RWPE1 (cell line): ENCODE results near the gene TRAK2.
"Not testable (repeated sequence)": the region's sequence is repeated elsewhere in the genome, so short reads cannot be mapped to it uniquely, and the experiment has no call there.

ENCODE experiments used
- CTCF ChIA-PET: fragments of 350-600 bp; sonication (Branson Sonifier 250); formaldehyde crosslinking; extraction: SDS; loops from one replicate; lab custom pipeline; 2021; lab: Yijun Ruan, JAX
- POLR2A ChIA-PET: fragments of 400-600 bp; formaldehyde crosslinking; extraction: SDS; loops from one replicate; lab custom pipeline; 2020; ENCODE audit warnings: antibody characterized with exemption; ENCODE audit not compliant: low non-redundant PET; lab: Yijun Ruan, JAX
- DNase-seq: peaks from one replicate; pipeline ENCODE4 v3.0.0; 2012; ENCODE audit warnings: low spot score
- H3K27ac ChIP-seq: fragments of 450-650 bp; 2 replicates; pipeline ENCODE4 v1.5.1; 2017
- TF ChIP-seq, protein P1 (sequence below): fragments of 450-650 bp; conservative IDR thresholded peaks from 2 replicates; pipeline ENCODE4 v1.5.1; 2017; ENCODE audit warnings: low read depth, mild to moderate bottlenecking

The TRAK2 gene

DNA sequence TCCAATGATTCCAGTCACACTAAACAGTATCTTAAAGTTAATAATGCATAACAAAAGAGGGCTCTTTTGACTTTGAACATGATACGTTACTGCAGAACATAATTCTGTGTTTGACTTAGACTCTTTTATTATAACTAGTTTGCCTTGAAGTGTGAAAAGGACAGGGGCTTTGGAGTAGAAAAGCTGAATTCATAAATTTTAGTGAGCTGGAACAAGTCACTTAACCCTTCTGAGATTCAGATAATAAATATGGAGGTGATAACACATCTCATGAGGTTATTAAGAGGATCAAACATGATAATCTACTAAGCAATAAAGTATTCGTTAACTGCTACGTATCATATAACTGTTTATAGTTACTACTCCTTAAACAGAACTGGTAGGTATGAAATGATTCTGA, 49.4 kb downstream of the TRAK2 start:
- no peak overlapping the region for H3K27ac ChIP-seq
- POLR2A ChIA-PET = no interaction called here
- TF ChIP-seq, protein P1, sequence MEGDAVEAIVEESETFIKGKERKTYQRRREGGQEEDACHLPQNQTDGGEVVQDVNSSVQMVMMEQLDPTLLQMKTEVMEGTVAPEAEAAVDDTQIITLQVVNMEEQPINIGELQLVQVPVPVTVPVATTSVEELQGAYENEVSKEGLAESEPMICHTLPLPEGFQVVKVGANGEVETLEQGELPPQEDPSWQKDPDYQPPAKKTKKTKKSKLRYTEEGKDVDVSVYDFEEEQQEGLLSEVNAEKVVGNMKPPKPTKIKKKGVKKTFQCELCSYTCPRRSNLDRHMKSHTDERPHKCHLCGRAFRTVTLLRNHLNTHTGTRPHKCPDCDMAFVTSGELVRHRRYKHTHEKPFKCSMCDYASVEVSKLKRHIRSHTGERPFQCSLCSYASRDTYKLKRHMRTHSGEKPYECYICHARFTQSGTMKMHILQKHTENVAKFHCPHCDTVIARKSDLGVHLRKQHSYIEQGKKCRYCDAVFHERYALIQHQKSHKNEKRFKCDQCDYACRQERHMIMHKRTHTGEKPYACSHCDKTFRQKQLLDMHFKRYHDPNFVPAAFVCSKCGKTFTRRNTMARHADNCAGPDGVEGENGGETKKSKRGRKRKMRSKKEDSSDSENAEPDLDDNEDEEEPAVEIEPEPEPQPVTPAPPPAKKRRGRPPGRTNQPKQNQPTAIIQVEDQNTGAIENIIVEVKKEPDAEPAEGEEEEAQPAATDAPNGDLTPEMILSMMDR = no peak
- CTCF ChIA-PET = interaction anchor here (0.6 to 0.7 kb wide), 2 partner anchors 8 to 867 kb away, joined by 3 to 4 read pairs; no protein-coding TSS in a partner anchor
- no peak for DNase-seq

DNA sequence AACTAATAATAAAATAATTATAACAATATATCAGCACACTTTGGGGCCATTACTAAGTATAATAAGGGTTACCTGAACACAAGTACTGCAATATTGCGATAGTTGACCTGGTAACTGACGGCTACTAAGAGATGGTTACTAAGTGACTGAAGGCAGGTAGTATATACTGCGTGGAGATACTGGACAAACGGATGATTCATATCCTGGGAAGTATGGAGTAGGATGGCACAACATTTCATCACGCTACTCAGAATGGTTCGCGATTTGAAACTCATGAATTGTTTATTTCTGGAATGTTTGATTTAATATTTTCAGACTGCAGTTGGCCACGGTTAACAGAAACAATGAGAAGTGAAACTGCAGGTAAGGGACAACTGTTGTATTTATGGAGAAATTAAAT, 54.7 kb downstream of the TRAK2 start:
- POLR2A ChIA-PET = no interaction called here
- CTCF ChIA-PET = no interaction called here

DNA sequence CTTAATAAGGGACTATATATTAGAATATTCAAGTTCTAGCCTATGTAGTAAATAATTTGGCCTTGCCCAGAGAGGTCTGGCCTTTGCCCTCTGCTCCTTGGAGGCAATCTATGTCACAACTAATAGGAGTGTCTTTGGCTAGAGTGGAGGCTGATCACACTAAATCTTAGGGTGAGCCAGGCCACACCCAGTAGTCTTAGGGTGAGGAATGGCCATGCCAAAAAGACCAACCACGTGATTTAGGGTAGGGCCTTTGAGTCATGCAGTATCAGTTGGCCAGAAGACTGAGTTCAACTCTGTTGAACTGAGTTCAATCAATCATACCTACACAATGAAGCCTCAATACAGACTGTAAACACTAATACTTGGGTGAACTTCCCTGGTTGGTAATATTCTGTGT, 68.1 kb downstream of the TRAK2 start:
- TF ChIP-seq, protein P1 = no peak
- CTCF ChIA-PET = no interaction called here
- peak; percentile 60 for DNase-seq
- H3K27ac ChIP-seq = no peak overlapping the region
- POLR2A ChIA-PET = no interaction called here

More for the DNA sequence above, 54.7 kb downstream of the TRAK2 start:
- TF ChIP-seq, protein P1 = no peak
- DNase-seq = peak; percentile 70
- no peak overlapping the region for H3K27ac ChIP-seq

DNA sequence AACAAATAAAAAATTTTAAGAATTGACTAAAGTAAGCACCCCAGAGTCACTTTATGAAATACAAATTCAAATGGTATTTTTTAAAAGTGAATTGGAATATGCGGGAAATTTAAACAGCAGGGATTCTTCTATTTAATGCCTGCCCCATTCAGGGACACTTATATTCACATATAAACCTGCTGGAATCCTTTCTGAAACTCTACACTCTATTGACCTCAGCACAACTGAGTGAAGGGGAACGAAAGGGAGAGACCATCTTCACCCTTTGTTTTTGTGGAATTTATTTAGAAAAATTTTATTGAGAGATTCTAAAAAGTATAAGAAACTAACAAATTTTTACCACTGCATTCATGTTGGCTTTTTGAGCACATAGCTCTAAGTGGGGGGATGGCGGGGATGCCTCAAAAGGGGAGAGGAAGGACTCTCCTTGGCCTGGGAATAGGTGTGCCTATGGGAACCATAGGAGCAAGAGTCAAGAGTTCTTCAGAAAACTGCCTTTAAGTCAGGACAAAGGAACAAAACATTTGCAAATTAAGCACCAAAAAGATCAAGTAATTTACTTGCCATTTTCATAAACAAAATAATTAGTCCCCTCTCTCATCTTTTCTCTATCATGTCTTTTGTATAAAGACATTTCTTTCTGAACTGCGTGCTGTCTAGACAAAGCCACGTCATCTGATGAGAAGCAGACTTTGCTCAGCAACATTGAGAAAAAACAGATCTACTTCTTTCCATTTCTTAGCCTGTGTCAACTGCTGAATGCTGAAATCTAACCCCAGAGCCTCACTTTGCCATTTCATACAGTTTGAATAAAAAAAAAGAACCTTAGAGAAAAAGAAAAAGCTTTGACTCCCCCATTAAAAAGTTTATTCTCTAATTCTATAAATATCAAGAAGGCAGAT, 72.5 kb downstream of the TRAK2 start:
- POLR2A ChIA-PET = no interaction called here
- CTCF ChIA-PET = no interaction called here
- no peak for DNase-seq
- TF ChIP-seq, protein P1 = no peak
- H3K27ac ChIP-seq = no peak overlapping the region

DNA sequence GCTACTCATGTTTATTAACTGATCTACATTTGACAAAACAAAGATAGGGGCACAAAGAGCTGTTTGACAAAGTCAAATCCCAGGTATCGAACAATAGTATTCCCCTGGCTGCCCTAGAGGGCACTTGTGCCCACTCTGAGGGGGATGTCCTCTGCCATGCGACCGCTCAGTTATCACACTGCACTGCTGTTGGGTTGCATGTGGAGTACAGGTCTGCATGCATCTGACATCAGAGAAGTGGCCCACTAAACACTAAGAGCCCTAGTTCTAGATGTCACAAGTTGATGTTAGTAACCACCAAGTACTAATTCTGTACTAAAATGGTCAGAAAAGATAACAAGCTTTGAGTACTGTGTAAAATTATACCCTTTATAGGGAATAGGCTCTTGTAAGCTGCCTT, 74.0 kb downstream of the TRAK2 start:
- TF ChIP-seq, protein P1 = no peak
- ChIA-PET CTCF (interaction anchor here (0.6 to 1.2 kb wide), 3 partner anchors 13 to 857 kb away, joined by 3 to 8 read pairs (median 3); no protein-coding TSS in a partner anchor), POLR2A (interaction anchor here (0.6 kb wide), 1 partner anchor 36 kb away, joined by 4 read pairs; no protein-coding TSS in a partner anchor)
- H3K27ac ChIP-seq = no peak overlapping the region
- no peak for DNase-seq

DNA sequence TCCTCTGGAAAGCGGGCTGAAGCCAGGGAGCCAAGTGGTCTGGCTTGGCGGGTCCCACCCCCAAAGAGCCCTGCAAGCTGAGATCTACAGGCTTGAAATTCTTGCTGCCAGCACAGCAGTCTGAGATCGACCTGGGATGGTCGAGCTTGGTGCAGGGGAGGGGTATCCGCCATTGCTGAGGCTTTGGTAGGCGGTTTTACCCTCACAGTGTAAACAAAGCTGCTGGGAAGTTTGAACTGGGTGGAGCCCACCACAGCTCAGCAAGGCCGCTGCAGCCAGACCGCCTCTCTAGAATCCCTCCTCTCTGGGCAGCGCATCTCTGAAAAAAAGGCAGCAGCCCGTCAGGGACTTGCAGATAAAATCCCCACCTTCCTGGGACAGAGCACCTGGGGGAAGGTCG, 81.5 kb downstream of the TRAK2 start:
- ChIA-PET POLR2A (no interaction called here), CTCF (no interaction called here)
- TF ChIP-seq, protein P1 = no peak
- H3K27ac ChIP-seq = no peak overlapping the region
- DNase-seq = no peak

DNA sequence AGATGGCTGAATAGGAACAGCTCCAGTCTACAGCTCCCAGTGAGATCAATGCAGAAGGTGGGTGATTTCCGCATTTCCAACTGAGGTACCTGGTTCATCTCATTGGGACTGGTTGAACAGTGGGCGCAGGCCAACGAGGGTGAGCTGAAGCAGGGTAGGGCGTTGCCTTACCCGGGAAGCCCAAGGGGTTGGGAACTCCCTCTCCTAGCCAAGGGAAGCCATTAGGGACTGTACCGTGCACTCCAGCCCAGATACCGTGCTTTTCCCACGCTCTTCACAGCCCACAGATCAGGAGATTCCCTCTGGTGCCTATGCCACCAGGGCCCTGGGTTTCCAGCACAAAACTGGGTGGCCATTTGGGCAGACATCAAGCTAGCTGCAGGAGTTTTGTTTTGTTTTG, 81.9 kb downstream of the TRAK2 start:
- H3K27ac ChIP-seq, DNase-seq, CTCF ChIA-PET, POLR2A ChIA-PET: not testable (repeated sequence)
